ENCODE data around the gene KCNK1. TPM values are rescaled to one million over a fixed set of nuclear protein-coding genes. Genes with fewer than 3 reads are reported as not detected.
A peak's percentile ranks its signal among the peaks of the same experiment; 100 is the strongest.

KCNK1 gene
- total RNA-seq, 1 donor from 2014 or later: 2.3 TPM

DNA sequence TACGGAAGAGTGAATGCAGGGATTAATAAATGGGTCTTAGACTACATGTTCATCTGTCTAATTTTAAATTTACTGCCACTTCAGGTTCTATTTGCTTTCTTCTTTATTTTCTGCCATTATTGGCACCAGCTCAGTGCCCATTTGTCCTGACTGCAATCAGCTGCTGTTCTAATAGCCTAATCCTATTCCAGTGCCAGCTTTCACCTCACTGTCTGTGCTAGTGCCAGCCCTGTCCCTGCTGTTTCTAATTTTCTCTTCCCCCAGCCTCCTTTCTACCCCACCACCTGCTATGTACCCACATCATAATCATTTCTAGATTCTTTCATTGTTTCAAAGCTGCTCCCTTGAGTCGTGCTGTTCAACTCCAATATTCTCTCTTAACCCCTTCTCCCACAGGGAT lies 86.4 kb downstream of the KCNK1 start:
- Mint-ChIP-seq H3K27ac (no peak overlapping the region), H3K4me1 (no peaks in the 10 kb centered on the region), H3K4me3 (no peak overlapping the region), H3K9me3 (peaks cover 4% of the 10 kb centered on the region), H3K27me3 (peaks cover 7% of the 10 kb centered on the region), H3K36me3 (ENCODE audit: low read depth) (no peaks in the 10 kb centered on the region)
- no peak for DNase-seq
- intact Hi-C loops (cut with micrococcal nuclease): no loop called here

DNA sequence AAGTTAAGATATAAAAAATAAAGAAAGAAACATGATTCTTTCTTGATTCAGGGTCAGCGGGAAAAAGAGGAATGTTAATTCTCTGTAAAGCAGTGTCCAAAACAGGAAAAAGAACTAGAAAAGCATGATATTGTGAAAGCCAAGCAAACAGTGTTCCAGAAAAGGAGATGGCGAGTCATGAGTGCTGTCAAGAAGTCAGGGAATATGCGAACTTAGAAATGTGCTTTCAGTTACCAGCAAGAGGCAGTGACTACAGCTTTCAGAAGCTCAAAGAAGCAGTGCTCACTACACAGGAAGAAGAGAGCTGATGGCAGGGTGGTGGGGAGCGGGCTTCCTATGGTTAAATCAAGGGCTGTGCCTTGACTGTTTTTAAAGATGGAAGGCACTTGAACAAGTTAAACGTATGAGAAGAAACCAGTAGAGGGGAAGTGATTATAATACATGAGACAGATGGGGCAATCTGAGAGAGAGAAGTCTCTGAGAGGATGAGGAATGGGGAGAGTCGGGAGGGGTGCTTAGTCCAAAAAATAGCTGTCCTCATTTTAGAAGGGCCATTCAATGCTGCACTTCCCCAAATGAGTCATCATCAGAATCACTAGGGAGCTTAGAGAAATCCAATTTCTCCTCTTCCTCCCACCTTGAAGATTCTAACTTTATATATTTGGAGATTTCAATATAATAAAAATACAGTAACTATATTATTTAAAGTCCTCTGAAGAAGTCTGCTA lies 90.4 kb downstream of the KCNK1 start:
- no peak for DNase-seq
- Mint-ChIP-seq H3K36me3 (ENCODE audit: low read depth) (no peaks in the 10 kb centered on the region), H3K27me3 (peaks cover 4% of the 10 kb centered on the region), H3K4me3 (no peak overlapping the region), H3K27ac (no peak overlapping the region), H3K9me3 (no peaks in the 10 kb centered on the region), H3K4me1 (no peaks in the 10 kb centered on the region)
- intact Hi-C loops (cut with micrococcal nuclease): no loop called here

DNA sequence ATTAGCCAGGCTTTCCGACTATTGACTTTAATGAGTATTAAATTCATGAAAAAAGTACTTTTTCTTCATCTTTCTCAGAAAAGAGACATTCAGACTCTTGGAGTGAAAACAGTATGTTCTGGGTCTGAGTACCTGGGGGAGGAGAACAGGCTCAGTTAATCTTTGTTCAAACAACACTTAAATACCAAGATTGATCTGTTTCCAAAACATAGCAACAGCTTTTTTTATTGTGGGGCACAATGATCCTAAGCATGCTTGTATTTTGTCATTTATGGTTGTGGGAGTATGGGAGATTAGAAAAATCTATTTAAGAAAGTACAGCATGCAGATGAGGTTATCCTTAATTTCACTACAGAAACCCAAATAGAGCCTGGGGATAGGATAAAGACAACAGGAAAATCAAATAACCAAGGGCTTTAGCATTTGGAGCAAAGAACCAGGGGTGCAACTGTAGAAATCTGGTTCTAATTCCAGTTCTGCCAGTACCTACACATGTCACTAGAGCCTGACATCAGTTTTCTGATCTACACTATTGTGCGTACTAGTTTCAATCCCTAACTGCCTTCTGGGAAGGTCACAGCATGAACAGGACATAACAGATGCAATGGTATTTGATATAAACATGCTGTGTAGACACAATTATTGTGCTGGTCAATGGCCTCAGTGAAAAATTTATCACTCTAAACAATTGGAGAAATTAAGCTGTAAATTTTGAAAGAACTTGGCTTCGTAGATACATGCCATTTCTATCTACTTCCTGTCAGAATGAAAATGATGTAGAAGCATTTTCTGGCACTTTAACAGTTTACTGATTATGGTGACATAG lies 91.2 kb downstream of the KCNK1 start:
- no peaks in the 10 kb centered on the region for H3K36me3 Mint-ChIP-seq (ENCODE audit: low read depth)
- no peaks in the 10 kb centered on the region for H3K4me1 Mint-ChIP-seq
- peaks cover 4% of the 10 kb centered on the region for H3K27me3 Mint-ChIP-seq
- no peaks in the 10 kb centered on the region for H3K9me3 Mint-ChIP-seq
- H3K27ac Mint-ChIP-seq: no peak overlapping the region
- intact Hi-C loops (cut with micrococcal nuclease): no loop called here
- DNase-seq: no peak
- no peak overlapping the region for H3K4me3 Mint-ChIP-seq

DNA sequence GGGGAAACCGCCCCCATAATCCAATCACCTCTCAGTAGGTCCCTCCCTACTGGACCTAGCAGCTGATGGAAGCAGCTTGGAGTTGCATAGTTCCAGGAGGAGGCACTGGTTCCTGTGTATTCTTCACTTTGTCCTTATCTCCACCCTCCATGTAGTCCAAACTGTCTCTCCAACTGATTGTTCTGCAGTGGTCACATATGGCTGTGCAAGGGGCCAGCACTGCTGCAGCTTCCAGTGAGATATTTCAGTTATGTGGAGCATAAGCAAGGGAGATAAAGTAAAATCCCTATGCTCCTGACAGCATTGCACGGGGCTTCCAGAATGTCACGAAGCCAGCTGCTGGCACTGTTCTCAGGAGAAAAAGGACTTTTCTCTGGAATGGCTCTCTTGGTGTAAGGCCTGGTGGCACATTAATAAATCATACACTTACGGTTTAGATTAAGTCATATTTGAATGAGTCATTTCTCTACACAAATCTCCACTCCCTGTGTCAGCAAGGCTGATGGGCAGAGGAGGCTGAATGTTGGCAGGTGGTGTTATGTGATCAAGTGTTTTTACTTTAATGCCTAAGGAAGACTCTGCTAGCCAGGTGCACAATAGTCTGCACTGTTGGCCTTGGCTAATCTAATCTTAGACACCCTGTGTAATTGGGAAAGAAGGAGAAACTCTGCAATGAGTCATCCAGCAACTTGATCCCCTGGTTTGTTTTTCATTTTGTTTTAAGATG lies 93.4 kb downstream of the KCNK1 start:
- Mint-ChIP-seq H3K27ac (no peak overlapping the region), H3K36me3 (ENCODE audit: low read depth) (no peaks in the 10 kb centered on the region), H3K4me1 (no peaks in the 10 kb centered on the region), H3K4me3 (no peak overlapping the region), H3K27me3 (peaks cover 2% of the 10 kb centered on the region), H3K9me3 (no peaks in the 10 kb centered on the region)
- no peak for DNase-seq
- intact Hi-C loops (cut with micrococcal nuclease): no loop called here

DNA sequence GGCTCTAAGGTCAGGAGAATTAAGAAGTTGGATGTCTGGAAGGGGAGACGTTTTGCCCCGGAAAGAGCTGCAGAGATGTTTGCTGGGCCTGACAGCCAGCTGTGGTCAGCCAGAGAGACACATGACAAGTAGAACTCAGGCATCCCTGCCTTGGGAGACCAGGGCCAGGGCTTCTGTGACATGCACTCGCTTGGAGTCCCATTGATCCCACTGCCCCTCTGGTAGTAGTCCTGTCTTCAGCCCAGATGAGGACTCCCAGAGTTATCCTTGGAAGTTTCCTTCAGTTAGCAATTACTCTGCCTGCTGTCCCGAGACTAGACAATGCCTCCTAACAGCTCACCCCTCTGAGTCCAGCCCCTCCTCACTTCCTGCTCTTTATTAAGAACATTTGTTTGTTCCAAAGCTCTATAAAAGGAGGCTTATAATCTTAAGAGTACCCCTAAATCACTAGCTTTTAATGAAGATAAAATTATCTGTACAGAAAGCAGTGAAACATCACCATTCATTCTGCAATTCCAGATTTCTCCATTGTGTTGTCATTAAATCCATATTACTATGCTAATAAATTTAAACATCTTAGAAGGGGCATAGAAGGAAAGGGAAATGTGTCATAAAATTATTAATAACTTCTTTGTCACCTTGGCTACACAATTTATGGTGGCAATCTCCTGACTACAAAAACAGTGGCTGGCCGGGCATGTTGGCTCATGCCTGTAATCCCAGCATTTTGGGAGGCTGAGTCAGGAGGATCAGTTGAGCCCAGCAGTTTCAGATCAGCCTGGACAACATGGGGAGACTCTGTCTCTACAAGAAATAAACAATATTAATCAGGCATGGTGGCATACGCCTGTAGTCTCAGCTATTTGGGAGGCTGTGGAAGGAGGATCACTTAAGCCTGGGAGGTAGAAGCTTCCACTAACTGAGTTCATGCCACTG lies 94.2 kb downstream of the KCNK1 start:
- DNase-seq: no peak
- H3K4me1 Mint-ChIP-seq: no peaks in the 10 kb centered on the region
- no peaks in the 10 kb centered on the region for H3K9me3 Mint-ChIP-seq
- H3K27me3 Mint-ChIP-seq: peaks cover 2% of the 10 kb centered on the region
- H3K4me3 Mint-ChIP-seq: no peak overlapping the region
- intact Hi-C loops (cut with micrococcal nuclease): no loop called here
- H3K27ac Mint-ChIP-seq: no peak overlapping the region
- H3K36me3 Mint-ChIP-seq (ENCODE audit: low read depth): no peaks in the 10 kb centered on the region

DNA sequence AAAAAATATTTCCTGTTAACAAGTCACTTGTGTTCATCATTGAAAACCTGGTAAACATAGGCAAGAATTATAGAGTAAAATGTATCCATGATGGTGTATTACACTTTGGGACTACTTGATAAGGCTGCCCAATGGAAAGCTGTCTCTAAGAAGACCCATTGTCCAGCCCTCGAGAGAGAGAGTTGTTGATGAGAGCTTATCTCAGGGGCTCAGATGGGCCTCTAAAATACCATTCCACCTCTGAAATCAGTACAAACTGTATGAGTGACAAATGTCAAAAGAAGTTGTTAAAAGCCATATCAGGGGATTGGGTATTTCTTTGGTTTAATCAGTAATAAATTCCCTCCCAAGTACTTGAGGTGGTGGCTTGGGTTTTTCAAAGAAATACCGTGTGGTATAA lies 96.1 kb downstream of the KCNK1 start:
- Mint-ChIP-seq H3K27me3 (no peaks in the 10 kb centered on the region), H3K9me3 (no peaks in the 10 kb centered on the region), H3K36me3 (ENCODE audit: low read depth) (no peaks in the 10 kb centered on the region), H3K27ac (no peak overlapping the region), H3K4me3 (no peak overlapping the region), H3K4me1 (no peaks in the 10 kb centered on the region)
- intact Hi-C loops (cut with micrococcal nuclease): no loop called here
- DNase-seq: no peak

DNA sequence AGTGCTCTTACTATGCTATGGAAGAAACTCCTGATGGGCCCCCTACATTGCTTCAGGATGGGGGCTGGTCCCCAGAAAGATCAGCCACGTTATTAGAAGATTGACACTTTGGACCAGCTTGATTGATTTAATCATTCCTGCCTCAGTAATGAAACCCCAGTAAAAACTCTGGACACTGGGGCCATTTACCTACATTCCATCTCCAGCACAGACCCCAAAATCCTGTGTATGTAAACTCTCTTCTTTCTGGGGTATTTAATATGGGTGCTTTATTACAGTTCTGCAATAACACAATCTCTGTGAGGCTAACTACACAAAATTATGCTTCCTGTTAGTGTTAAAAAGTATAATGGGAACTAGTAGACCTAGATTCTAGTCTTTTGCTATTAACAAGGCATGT lies 96.6 kb downstream of the KCNK1 start:
- Mint-ChIP-seq H3K4me3 (no peak overlapping the region), H3K4me1 (no peaks in the 10 kb centered on the region), H3K27me3 (no peaks in the 10 kb centered on the region), H3K36me3 (ENCODE audit: low read depth) (no peaks in the 10 kb centered on the region), H3K9me3 (no peaks in the 10 kb centered on the region), H3K27ac (no peak overlapping the region)
- DNase-seq: no peak
- intact Hi-C loops (cut with micrococcal nuclease): no loop called here

DNA sequence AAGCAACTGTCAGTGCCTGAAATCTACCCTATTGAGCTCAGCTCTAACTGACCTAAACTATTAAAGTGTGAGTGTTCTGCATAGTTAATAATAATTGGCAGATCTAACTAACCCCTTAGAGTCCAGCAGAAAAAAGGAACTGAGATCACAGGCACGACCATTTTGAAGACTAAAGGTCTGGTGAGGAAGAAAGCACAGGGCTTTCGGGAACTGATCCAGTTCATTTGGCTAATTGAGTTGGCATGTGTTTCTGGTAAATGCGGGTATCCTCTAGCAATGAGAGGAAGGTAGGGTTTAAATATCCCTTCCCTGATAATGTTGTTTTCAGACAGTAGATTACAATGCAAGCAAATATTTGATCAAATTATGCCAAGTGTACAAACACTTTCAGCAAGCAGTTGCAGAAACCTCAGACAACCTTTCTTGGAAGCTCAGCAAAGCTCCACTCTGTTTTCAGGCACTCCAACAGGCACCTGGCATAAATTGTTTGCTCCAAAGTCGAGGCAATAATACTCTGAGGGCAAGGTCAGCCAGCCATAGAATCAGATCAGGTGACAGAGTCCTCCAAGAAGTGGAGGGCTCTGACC lies 100.8 kb downstream of the KCNK1 start:
- H3K27me3 Mint-ChIP-seq: peaks cover 2% of the 10 kb centered on the region

DNA sequence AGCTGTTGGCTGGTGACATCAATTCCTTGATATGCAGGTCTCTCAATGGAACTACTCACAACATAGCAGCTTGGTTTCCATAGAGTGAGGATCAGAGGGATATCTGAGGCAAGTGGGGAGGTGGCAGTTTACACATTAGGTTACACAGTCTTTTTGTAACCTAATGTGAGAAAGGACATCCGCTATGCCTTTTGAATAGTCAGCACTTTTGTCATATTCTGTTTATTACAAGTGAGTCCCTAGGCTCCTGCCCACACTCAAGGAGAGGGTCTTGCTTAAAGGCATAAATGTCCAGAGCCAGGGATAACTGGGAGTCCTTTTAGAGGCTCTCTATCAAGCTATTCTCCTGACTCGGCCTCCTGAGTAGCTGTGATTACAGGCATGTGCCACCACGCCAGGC lies 104.2 kb downstream of the KCNK1 start:
- no peak overlapping the region for H3K4me3 Mint-ChIP-seq
- H3K27ac Mint-ChIP-seq: no peak overlapping the region
- no peaks in the 10 kb centered on the region for H3K4me1 Mint-ChIP-seq
- intact Hi-C loops (cut with micrococcal nuclease): no loop called here
- no peaks in the 10 kb centered on the region for H3K36me3 Mint-ChIP-seq (ENCODE audit: low read depth)
- H3K9me3 Mint-ChIP-seq: no peaks in the 10 kb centered on the region
- no peak for DNase-seq
- peaks cover 2% of the 10 kb centered on the region for H3K27me3 Mint-ChIP-seq

More for the DNA sequence above, 100.8 kb downstream of the KCNK1 start:
- Mint-ChIP-seq H3K4me1 (no peaks in the 10 kb centered on the region), H3K4me3 (no peak overlapping the region), H3K27ac (no peak overlapping the region), H3K36me3 (ENCODE audit: low read depth) (no peaks in the 10 kb centered on the region), H3K9me3 (no peaks in the 10 kb centered on the region)
- DNase-seq: no peak
- intact Hi-C loops (cut with micrococcal nuclease): no loop called here

DNA sequence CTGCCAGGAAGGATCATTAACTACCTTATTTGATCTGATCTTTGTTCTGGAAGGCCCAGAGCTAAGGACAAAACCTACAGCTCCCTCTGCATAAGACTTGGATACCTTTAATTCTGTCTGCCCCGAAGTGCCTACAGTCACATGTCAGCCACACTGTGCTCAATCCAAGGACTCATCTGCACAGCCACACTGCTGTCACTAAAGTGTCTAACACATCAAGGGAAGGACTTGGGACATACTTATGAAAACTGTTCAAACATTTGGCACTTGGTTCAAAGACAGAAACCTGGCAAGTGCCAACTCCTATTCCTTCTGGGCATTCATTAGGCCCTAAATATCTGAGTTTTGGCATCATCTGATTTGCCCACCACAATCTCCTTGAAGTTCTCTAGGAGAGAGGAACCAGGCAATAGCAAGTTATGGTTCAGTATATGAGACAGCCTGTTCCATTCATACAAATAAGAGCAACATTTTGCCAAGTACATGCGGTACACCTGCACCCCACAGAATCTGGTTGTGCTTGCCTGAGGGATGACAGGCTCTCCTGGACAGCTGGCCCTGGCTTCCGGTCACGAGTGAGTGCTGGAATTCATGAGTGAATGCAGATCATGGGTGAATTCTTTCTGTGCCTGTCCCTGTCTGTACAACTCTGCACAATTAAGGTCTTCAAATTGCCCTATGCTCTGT lies 105.9 kb downstream of the KCNK1 start:
- Mint-ChIP-seq H3K27ac (no peak overlapping the region), H3K36me3 (ENCODE audit: low read depth) (no peaks in the 10 kb centered on the region), H3K4me1 (no peaks in the 10 kb centered on the region), H3K9me3 (no peaks in the 10 kb centered on the region), H3K4me3 (no peak overlapping the region), H3K27me3 (peaks cover 2% of the 10 kb centered on the region)
- DNase-seq: peak; percentile 20
- intact Hi-C loops (cut with micrococcal nuclease): no loop called here

DNA sequence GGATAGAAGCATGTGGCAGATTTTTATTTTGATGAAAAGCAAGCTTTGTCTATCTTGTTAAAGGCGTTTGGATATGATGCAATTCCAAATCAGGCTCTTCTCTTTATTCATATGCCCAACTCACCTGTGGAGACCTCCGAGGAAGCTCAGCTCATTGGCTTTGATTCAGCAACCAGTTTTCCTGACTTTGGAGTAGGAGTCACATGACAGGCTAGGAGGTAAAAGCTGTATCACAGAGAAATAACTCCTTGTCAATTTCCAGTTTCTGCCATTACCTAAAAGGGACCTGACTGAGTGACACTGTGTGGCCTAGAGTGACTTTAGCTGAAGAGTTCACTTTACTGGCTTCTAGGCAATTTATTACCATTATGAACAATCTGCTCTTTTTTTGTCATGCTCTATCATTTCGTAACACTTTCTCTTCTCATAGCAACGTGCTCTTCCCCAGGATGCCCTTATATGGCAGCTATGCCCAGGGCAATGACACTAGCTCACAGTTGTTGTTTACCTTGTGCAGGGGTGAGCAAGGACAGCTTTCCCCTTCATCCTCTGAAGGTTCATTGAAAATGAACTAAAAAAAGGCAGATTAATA lies 107.2 kb downstream of the KCNK1 start:
- peak; percentile 20 for DNase-seq
- H3K9me3 Mint-ChIP-seq: no peaks in the 10 kb centered on the region
- no peaks in the 10 kb centered on the region for H3K36me3 Mint-ChIP-seq (ENCODE audit: low read depth)
- peaks cover 2% of the 10 kb centered on the region for H3K27me3 Mint-ChIP-seq
- H3K4me3 Mint-ChIP-seq: no peak overlapping the region
- no peak overlapping the region for H3K27ac Mint-ChIP-seq
- no peaks in the 10 kb centered on the region for H3K4me1 Mint-ChIP-seq
- intact Hi-C loops (cut with micrococcal nuclease): no loop called here

All from activated CD4-positive, alpha-beta T cell treated with anti-CD3 and anti-CD28 coated beads, Interleukin-2, amount 10 ng/mL, durations not matched to agents 24 days and 14 days (primary cell).